ENCODE data around the gene FBXW4. TPM values are rescaled to one million over a fixed set of nuclear protein-coding genes. Genes with fewer than 3 reads are reported as not detected.

The FBXW4 gene
- total RNA-seq, 1 donor from 2014 or later: 24.4 TPM

- Histone ChIP-seq H3K4me3 (ENCODE audit: low read depth, low read length) (no peak overlapping the region), H3K27me3 (ENCODE audit: control insufficient read depth, insufficient read depth, low read length) (peaks cover 10% of the 10 kb centered on the region), H3K36me3 (ENCODE audit: control insufficient read depth, insufficient read depth, low read length) (no peaks in the 10 kb centered on the region)
- no peak for DNase-seq (ENCODE audit: low read depth)
- TF ChIP-seq CTCF (IDR thresholded peaks at IDR 0.05; ENCODE audit: insufficient read depth, low read length, poor library complexity, severe bottlenecking): no peak
Observed at GRCh38 chr10:101578192-101578591, 116.8 kb downstream of the FBXW4 start.

GRCh38 chr10:101577121-101577871 lies 117.7 kb downstream of the FBXW4 start:
- peaks cover 14% of the 10 kb centered on the region for H3K27me3 ChIP-seq (ENCODE audit: control insufficient read depth, insufficient read depth, low read length)
- no peak overlapping the region for H3K4me3 ChIP-seq (ENCODE audit: low read depth, low read length)
- H3K36me3 ChIP-seq (ENCODE audit: control insufficient read depth, insufficient read depth, low read length): no peaks in the 10 kb centered on the region
- no peak for DNase-seq (ENCODE audit: low read depth)
- no peak for TF ChIP-seq CTCF (IDR thresholded peaks at IDR 0.05; ENCODE audit: insufficient read depth, low read length, poor library complexity, severe bottlenecking)

GRCh38 chr10:101576211-101576863 lies 118.6 kb downstream of the FBXW4 start:
- no peaks in the 10 kb centered on the region for H3K36me3 ChIP-seq (ENCODE audit: control insufficient read depth, insufficient read depth, low read length)
- DNase-seq (ENCODE audit: low read depth): no peak
- no peak overlapping the region for H3K4me3 ChIP-seq (ENCODE audit: low read depth, low read length)
- no peak for TF ChIP-seq CTCF (IDR thresholded peaks at IDR 0.05; ENCODE audit: insufficient read depth, low read length, poor library complexity, severe bottlenecking)
- peaks cover 19% of the 10 kb centered on the region for H3K27me3 ChIP-seq (ENCODE audit: control insufficient read depth, insufficient read depth, low read length)

- DNase-seq (ENCODE audit: low read depth): no peak
- Histone ChIP-seq H3K4me3 (ENCODE audit: low read depth, low read length) (no peak overlapping the region), H3K36me3 (ENCODE audit: control insufficient read depth, insufficient read depth, low read length) (no peaks in the 10 kb centered on the region), H3K27me3 (ENCODE audit: control insufficient read depth, insufficient read depth, low read length) (peaks cover 24% of the 10 kb centered on the region)
- no peak for TF ChIP-seq CTCF (IDR thresholded peaks at IDR 0.05; ENCODE audit: insufficient read depth, low read length, poor library complexity, severe bottlenecking)
Observed at GRCh38 chr10:101575580-101576210, 119.3 kb downstream of the FBXW4 start.

GRCh38 chr10:101575091-101575490 lies 119.9 kb downstream of the FBXW4 start:
- no peak for TF ChIP-seq CTCF (IDR thresholded peaks at IDR 0.05; ENCODE audit: insufficient read depth, low read length, poor library complexity, severe bottlenecking)
- H3K27me3 ChIP-seq (ENCODE audit: control insufficient read depth, insufficient read depth, low read length): peaks cover 25% of the 10 kb centered on the region
- no peak for DNase-seq (ENCODE audit: low read depth)
- H3K4me3 ChIP-seq (ENCODE audit: low read depth, low read length): no peak overlapping the region
- no peaks in the 10 kb centered on the region for H3K36me3 ChIP-seq (ENCODE audit: control insufficient read depth, insufficient read depth, low read length)

Data from kidney epithelial cell (primary cell).